Measurements from ENCODE around the gene MACC1. TPM values are rescaled to one million over a fixed set of nuclear protein-coding genes. Genes with fewer than 3 reads are reported as not detected.

The MACC1 gene
- polyA plus RNA-seq, 1 of the 3 experiments (the other 2 are of a cell fraction), result not detected

GRCh38 chr7:20264623-20265022, 47.4 kb upstream of the MACC1 start (continued):
- no peak for TF ChIP-seq USF1 (IDR thresholded peaks at IDR 0.05; ENCODE audit: borderline replicate concordance, low read depth)
- TF ChIP-seq CTCF (IDR thresholded peaks at IDR 0.05), result no peak
- no peak for TF ChIP-seq TEAD4 (IDR thresholded peaks at IDR 0.05; ENCODE audit: borderline replicate concordance, insufficient read depth)
- no peak for TF ChIP-seq POLR2AphosphoS5 (IDR thresholded peaks at IDR 0.05; ENCODE audit: low read depth, low read length)
- TF ChIP-seq IRF3 (IDR thresholded peaks at IDR 0.05; ENCODE audit: low read depth, low read length), result no peak
- TF ChIP-seq USF2 (IDR thresholded peaks at IDR 0.05; ENCODE audit: borderline replicate concordance, low read depth, low read length), result no peak
- TF ChIP-seq ELF1 (IDR thresholded peaks at IDR 0.05), result no peak
- TF ChIP-seq RCOR1 (IDR thresholded peaks at IDR 0.05; ENCODE audit: low read length), result no peak

GRCh38 chr7:20260223-20260622, 43.0 kb upstream of the MACC1 start:
- ChIA-PET CTCF (interaction anchor here (0.7 kb wide), 1 partner anchor 446 kb away, joined by 3 read pairs; no protein-coding TSS in a partner anchor), POLR2A (no interaction called here)
- Histone ChIP-seq H2AFZ (ENCODE audit: low read depth) (no peak overlapping the region), H3K36me3 (replicated peaks in 1 of 2; ENCODE audit: control insufficient read depth in 1 of 2, insufficient read depth in 2 of 2, low read length in 1 of 2) (no peaks in the 10 kb centered on the region), H3K4me2 (no peak overlapping the region), H3K27me3 (ENCODE audit: insufficient read depth) (no peaks in the 10 kb centered on the region), H3K4me3 (ENCODE audit: low read depth in 2 of 2, low read length in 1 of 2) (no peak overlapping the region), H3K4me1 (ENCODE audit: control insufficient read depth in 1 of 2, insufficient read depth in 2 of 2, low read depth in 1 of 2, low read length in 1 of 2) (no peaks in the 10 kb centered on the region; a peak in 1 of 4 replicates), H3K79me2 (ENCODE audit: insufficient read depth) (no peaks in the 10 kb centered on the region), H3K9me3 (no peaks in the 10 kb centered on the region), H3K27ac (ENCODE audit: low read depth in 2 of 2, low read length in 1 of 2) (no peak overlapping the region), H3K9ac (no peak overlapping the region), H3K9me2 (no peaks in the 10 kb centered on the region), H3F3A (replicated peaks; ENCODE audit: insufficient read depth) (no peaks in the 10 kb centered on the region), H4K20me1 (ENCODE audit: insufficient read depth) (no peaks in the 10 kb centered on the region)
- no peak for DNase-seq
- 94% methylated on average over 1 of the region's 1 CpG for WGBS (ENCODE audit: low lambda C conversion rate)
- TF ChIP-seq SIN3A (IDR thresholded peaks at IDR 0.05; ENCODE audit: borderline replicate concordance, low read depth, low read length) (no peak), CHD2 (IDR thresholded peaks at IDR 0.05; ENCODE audit: low read length, partially characterized antibody) (no peak), RXRA (IDR thresholded peaks at IDR 0.05; ENCODE audit: borderline replicate concordance, low read depth) (no peak), IRF3 (IDR thresholded peaks at IDR 0.05; ENCODE audit: low read depth, low read length) (no peak), MXI1 (IDR thresholded peaks at IDR 0.05; ENCODE audit: low read depth, low read length) (no peak), USF2 (IDR thresholded peaks at IDR 0.05; ENCODE audit: borderline replicate concordance, low read depth, low read length) (no peak), USF1 (IDR thresholded peaks at IDR 0.05; ENCODE audit: borderline replicate concordance, low read depth) (no peak)
